NB4 (cell line): ENCODE results near the gene HOMER3.
"Not testable (repeated sequence)": the region's sequence is repeated elsewhere in the genome, so short reads cannot be mapped to it uniquely, and the experiment has no call there.

Experiments
- DNase-seq: peaks from one replicate; pipeline ENCODE4 v3.0.0; 2010; ENCODE audit warnings: low read depth
- H3K4me3 ChIP-seq: one replicate; pipeline ENCODE4 v1.5.1; 2011; ENCODE audit warnings: mild to moderate bottlenecking, low read depth, low read length, moderate library complexity
- MAX ChIP-seq: IDR thresholded peaks from 2 replicates; pipeline ENCODE4 v1.6.1; 2011; ENCODE audit warnings: low read depth, low read length
- MYC ChIP-seq: IDR thresholded peaks from 2 replicates; pipeline ENCODE4 v1.6.1; 2011; ENCODE audit warnings: low read depth, low read length
- POLR2A ChIP-seq: IDR thresholded peaks from 2 replicates; pipeline ENCODE4 v1.6.1; 2011; ENCODE audit warnings: mild to moderate bottlenecking; ENCODE audit not compliant: insufficient read length; ENCODE audit errors: extremely low read depth
- TF ChIP-seq, protein P1 (sequence below): IDR thresholded peaks from one replicate; pipeline ENCODE4 v1.5.1; 2012; ENCODE audit warnings: low read depth, low read length

The HOMER3 gene

GRCh38 chr19:18921593-18921992 lies 19.4 kb downstream of the HOMER3 start:
- no peak overlapping the region for H3K4me3 ChIP-seq
- no peak for DNase-seq
- TF ChIP-seq POLR2A (no peak), MAX (no peak), MYC (no peak)
- TF ChIP-seq, protein P1, sequence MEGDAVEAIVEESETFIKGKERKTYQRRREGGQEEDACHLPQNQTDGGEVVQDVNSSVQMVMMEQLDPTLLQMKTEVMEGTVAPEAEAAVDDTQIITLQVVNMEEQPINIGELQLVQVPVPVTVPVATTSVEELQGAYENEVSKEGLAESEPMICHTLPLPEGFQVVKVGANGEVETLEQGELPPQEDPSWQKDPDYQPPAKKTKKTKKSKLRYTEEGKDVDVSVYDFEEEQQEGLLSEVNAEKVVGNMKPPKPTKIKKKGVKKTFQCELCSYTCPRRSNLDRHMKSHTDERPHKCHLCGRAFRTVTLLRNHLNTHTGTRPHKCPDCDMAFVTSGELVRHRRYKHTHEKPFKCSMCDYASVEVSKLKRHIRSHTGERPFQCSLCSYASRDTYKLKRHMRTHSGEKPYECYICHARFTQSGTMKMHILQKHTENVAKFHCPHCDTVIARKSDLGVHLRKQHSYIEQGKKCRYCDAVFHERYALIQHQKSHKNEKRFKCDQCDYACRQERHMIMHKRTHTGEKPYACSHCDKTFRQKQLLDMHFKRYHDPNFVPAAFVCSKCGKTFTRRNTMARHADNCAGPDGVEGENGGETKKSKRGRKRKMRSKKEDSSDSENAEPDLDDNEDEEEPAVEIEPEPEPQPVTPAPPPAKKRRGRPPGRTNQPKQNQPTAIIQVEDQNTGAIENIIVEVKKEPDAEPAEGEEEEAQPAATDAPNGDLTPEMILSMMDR, result no peak

DNA sequence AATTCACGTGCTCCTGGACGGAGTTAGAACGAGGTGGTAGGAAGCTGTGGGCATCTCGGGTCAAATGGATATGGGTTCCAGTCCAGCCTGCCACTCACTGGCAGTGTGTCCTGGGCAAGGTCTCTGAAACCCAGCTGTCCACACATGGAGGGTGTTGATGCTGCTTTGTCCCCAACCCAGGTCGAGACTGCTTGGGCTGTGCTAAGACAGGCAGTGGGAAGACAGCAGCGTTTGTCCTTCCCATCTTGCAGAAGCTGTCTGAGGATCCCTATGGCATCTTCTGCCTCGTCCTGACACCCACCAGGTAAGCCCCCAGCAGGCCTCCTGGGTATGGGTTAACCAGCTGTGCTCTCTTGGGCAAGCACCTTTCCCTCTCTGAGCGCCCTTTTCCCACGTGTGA lies 20.6 kb downstream of the HOMER3 start:
- H3K4me3 ChIP-seq, result peak overlapping the region; percentile 97
- DNase-seq, result no peak
- TF ChIP-seq POLR2A (no peak), MAX (no peak), MYC (no peak)
- TF ChIP-seq, protein P1, result no peak

DNA sequence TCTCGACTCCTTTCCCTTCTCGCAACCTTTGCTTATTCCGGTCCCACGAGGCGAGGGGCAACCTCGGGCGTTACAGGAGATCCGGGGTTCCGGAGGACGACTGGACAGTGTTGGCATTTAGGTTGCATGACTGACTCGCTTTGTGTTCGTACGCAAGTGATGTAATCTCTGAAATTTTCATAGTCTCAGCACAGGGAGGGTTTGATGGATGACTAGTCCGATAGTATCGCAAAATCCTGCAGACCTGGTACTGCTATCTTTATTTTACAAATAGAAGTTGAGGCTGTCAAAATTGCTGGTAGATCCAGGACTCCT lies 21.2 kb downstream of the HOMER3 start:
- no peak for DNase-seq
- TF ChIP-seq MYC, result no peak
- TF ChIP-seq POLR2A, result no peak
- TF ChIP-seq, protein P1, result no peak
- TF ChIP-seq MAX, result no peak
- peak overlapping the region; percentile 97 for H3K4me3 ChIP-seq

GRCh38 chr19:18919086-18919899 lies 21.7 kb downstream of the HOMER3 start, which contains the start of the genes COPE and DDX49:
Gene COPE (minus strand): TSS chr19:18919387. CDS start chr19:18919348, 39 bp downstream.
Gene DDX49 (plus strand): TSS chr19:18919715. CDS start chr19:18919742, 27 bp downstream.
- TF ChIP-seq MYC, result peak; percentile 72
- TF ChIP-seq, protein P1, result no peak
- TF ChIP-seq POLR2A, result peak; percentile 63
- TF ChIP-seq MAX, result peak; percentile 84
- peak within 1 kb of the TSS; percentile 100 for H3K4me3 ChIP-seq
- peak; percentile 100 for DNase-seq

GRCh38 chr19:18917593-18917992 lies 23.4 kb downstream of the HOMER3 start:
- H3K4me3 ChIP-seq, result peak overlapping the region; percentile 100
- not testable (repeated sequence) for DNase-seq

GRCh38 chr19:18915639-18916038 lies 25.4 kb downstream of the HOMER3 start:
- peak; percentile 70 for DNase-seq
- no peak overlapping the region for H3K4me3 ChIP-seq
- TF ChIP-seq MAX, result no peak
- TF ChIP-seq, protein P1, result peak; percentile 43
